ENCODE measurements around the gene PON3.

PON3 gene

DNA sequence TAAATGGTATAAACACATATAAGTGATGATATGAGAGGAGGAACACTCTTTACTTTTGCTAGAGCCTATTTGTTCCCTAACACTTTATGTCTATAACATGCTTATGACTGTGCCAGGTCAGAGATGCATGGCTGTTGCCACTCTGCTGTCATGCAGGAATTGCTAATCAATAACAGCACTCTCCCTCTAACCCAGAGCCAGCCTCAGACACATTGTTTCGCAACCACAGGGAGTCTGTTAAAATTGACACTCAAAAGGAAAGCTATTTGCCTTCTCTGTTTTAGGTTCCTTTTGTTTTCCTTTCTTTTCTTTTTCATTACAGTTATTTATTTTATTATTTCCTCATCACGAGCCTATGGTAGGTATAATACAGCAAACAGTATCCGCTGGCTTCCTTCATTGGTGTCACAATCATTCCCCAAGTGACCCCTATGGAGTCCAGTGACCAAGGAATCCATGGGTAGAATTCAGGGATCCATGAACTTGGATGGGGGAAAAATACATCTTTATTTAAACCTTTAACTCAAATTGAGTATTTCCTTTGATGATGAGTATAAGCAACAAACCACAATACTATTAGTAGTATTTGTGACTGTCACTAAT lies 31.8 kb upstream of the PON3 start:
- H3K4me1 Mint-ChIP-seq, result no peaks in the 10 kb centered on the region
- DNase-seq (no peak), ATAC-seq (no peak)
- no peaks in the 10 kb centered on the region for H3K27me3 Mint-ChIP-seq
- H3K27ac Mint-ChIP-seq, result no peak overlapping the region
- H3K36me3 Mint-ChIP-seq (ENCODE audit: low read depth), result peaks cover 2% of the 10 kb centered on the region
- no peak overlapping the region for H3K4me3 Mint-ChIP-seq
- H3K9me3 Mint-ChIP-seq, result no peaks in the 10 kb centered on the region

DNA sequence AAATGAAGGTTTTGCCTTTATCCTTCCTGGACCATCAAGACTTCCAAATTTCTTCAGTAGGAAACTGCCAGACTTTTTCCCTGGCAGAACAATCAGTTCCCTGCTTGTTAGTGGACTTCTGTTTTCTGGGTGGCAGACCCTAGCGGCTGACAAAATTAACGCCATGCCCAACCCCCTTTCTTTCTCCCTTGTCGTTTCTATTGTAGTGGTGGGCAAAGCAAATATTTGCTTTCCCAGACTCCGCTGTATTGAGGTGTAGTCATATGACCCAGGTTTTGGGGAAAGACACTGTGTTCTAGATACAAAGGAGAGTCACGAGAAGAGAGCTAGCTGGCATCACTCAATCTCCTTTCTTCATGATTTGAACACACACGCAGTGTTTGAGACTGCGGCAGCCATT lies 31.0 kb upstream of the PON3 start:
- Mint-ChIP-seq H3K27me3 (no peaks in the 10 kb centered on the region), H3K4me3 (no peak overlapping the region), H3K36me3 (ENCODE audit: low read depth) (peaks cover 2% of the 10 kb centered on the region), H3K9me3 (no peaks in the 10 kb centered on the region), H3K4me1 (no peaks in the 10 kb centered on the region), H3K27ac (no peak overlapping the region)
- DNase-seq (no peak), ATAC-seq (no peak)

DNA sequence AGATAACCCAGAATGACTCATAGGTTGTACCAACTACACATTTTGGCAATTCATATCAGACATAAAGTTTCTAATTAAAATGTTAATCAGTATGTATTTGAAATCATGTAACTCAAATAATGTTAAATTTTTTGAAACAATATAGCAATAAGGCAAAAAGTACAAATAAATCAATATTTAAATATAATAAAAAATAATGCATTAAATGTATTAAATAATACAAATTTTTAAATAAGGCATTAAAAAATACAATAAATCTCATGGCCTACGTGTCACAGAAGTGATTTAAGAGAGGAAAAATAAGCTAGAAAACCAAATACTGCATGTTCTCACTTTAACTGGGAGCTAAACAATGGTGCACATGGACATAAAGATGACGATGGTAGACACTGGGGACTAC lies 29.5 kb upstream of the PON3 start:
- Mint-ChIP-seq H3K4me3 (no peak overlapping the region), H3K4me1 (peaks cover 4% of the 10 kb centered on the region), H3K27ac (no peak overlapping the region), H3K27me3 (no peaks in the 10 kb centered on the region), H3K36me3 (ENCODE audit: low read depth) (peaks cover 2% of the 10 kb centered on the region), H3K9me3 (no peaks in the 10 kb centered on the region)
- no peak for DNase-seq
- no peak for ATAC-seq

DNA sequence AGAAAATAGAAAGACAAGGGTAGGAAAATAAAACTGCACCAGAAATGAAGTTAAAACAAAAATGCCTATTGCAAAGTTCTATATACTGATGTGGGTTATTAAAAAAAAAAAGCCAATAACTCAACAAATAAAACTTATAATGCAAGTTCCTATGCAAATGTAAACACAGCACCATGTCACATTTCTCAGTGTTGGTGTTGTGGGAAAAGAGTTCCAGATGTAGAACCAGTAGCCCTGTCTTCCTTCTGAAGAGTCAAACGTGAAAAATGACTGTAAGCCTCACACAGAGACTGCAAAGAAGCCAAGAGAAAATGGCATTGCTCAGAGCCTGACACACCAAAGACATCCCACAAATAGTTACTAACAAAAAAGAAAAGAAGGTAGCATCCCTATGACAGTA lies 28.5 kb upstream of the PON3 start:
- no peak for ATAC-seq

DNA sequence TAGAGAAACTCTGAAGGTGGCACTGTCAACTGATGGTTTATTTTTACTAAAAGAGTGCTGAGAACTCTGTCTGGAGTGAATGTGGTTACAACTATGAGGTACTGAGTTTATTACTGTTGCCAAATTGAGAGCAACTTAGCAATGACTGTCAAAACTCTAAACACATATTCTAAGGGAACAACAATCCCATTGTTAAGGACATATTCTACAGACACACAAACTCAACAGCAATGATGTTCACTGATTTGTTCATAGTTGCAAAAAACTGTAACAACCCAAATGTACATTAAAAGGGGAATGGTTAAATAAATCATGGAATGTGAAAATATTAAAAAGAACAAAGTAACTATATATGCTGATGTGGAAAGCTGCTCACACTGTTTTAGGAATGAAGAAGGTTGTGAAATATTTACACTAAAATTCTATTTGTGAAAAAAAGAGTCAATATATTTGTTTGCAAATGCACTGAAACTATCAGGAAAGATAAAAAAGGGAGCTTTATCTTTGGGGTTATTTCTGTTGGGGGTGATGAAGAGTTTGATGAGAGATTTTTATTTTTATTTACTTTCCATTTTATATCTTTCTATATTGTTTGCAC lies 25.8 kb upstream of the PON3 start:
- ATAC-seq (no peak), DNase-seq (no peak)
- Mint-ChIP-seq H3K27me3 (no peaks in the 10 kb centered on the region), H3K4me3 (no peak overlapping the region), H3K27ac (no peak overlapping the region), H3K4me1 (peaks cover 4% of the 10 kb centered on the region), H3K36me3 (ENCODE audit: low read depth) (peaks cover 5% of the 10 kb centered on the region), H3K9me3 (no peaks in the 10 kb centered on the region)

More for the DNA sequence above, 28.5 kb upstream of the PON3 start:
- H3K36me3 Mint-ChIP-seq (ENCODE audit: low read depth), result peaks cover 2% of the 10 kb centered on the region
- H3K4me1 Mint-ChIP-seq, result peaks cover 4% of the 10 kb centered on the region
- no peaks in the 10 kb centered on the region for H3K9me3 Mint-ChIP-seq
- no peaks in the 10 kb centered on the region for H3K27me3 Mint-ChIP-seq
- DNase-seq, result no peak
- no peak overlapping the region for H3K4me3 Mint-ChIP-seq
- no peak overlapping the region for H3K27ac Mint-ChIP-seq

DNA sequence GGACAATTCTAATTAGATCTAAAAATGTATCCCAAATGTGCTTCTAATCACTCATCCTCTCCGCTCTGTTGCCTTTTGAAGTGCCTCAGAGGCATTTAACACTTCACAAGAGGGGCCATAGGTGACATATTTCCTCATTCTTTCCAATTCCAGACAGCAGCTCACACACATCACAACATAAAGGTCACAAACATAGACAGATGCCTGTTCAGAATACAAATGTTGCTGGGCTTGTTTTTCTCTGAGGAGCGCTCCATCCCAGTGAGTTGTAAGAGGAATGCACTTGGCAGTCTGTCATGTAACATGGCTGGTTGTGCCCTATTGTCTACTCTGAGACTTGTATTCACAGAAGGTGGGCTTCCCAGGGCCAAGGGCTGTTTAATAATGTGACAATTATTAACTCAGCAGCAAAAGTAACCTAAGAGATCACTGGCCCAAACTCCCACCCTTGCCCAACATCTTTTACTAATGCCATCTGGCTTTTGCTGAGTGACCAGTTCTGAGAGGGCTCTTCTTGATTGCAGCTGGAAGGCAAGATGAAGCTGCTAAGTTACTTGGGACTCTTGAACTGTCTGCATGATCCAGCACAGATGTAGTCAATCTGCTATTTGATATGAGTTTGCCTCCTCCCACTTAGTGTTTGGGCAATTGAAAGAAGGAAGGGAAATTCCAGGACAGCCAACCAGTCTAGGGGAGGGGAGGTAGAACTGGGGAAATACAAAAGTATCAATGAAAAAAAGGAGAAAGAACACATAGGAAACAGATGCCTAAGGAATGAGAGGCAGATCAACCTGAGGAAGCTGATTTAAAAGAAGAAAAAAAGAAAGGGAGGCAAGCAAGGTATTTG lies 25.0 kb upstream of the PON3 start:
- peak; percentile 82 for ATAC-seq
- Mint-ChIP-seq H3K36me3 (ENCODE audit: low read depth) (peaks cover 5% of the 10 kb centered on the region), H3K4me3 (no peak overlapping the region), H3K27ac (no peak overlapping the region), H3K9me3 (no peaks in the 10 kb centered on the region), H3K4me1 (peaks cover 4% of the 10 kb centered on the region), H3K27me3 (no peaks in the 10 kb centered on the region)
- DNase-seq, result no peak

DNA sequence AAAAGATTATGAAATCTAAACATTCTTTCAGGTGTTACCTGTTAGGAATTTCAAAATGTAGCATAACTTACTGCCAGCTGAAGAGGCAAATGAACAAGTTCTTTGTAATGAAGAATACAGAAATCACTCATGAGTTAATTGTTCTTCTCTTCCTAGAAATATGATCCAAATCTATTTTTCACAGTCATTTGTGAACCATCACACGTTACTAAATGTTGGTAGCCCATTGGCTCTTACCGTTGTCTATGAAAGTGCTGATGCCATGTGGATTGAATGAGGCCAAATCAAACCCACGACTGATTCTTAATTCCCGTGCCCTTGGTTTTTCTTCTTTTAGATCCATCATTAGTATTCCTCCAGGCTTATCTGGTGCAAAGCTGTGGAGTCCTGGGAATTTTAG lies 15.9 kb upstream of the PON3 start:
- Mint-ChIP-seq H3K27me3 (no peaks in the 10 kb centered on the region), H3K27ac (peak overlapping the region; percentile 82), H3K4me1 (peaks cover 12% of the 10 kb centered on the region), H3K9me3 (no peaks in the 10 kb centered on the region), H3K36me3 (ENCODE audit: low read depth) (peaks cover 4% of the 10 kb centered on the region), H3K4me3 (no peak overlapping the region)
- DNase-seq, result no peak
- no peak for ATAC-seq

DNA sequence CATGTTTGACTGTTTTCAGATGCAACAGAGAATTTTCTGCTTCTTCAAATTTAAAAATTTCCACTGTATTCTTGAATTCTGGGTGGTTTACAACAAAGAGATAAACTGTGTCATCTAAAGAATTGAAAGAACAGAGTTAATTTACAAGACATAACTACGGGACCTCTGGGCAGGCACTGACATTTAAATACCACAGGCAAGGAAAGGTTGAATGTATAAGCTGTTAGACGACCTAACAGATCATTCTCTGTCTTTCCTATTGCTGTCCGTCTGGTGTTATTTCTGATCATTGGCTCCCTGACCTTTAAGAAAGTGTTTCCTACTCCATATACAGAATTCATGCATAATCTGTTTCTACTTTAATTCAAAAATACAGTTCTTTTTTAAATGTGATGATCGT lies 15.5 kb upstream of the PON3 start:
- no peak for DNase-seq
- Mint-ChIP-seq H3K27ac (peak overlapping the region; percentile 82), H3K27me3 (no peaks in the 10 kb centered on the region), H3K4me3 (no peak overlapping the region), H3K36me3 (ENCODE audit: low read depth) (peaks cover 4% of the 10 kb centered on the region), H3K9me3 (no peaks in the 10 kb centered on the region), H3K4me1 (peaks cover 12% of the 10 kb centered on the region)
- ATAC-seq, result peak; percentile 50

DNA sequence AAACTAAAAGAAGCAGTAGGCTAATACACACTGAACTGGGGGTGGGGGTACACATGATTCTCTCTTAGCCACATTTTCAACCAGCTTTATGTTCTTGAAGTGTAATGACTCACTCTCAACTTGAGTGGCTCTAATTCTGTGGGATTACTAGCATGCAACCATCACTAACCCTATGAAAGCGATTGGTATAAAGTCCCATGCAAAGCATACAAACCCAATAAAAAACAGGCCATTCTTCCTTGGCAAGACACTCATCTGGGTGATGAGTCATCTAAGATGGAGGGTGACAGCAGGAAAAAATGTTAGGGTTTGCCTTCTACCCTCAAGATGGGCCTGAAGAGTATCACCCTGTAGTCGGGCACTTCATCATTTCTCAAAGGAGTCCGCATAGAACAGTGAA lies 14.9 kb upstream of the PON3 start:
- H3K27ac Mint-ChIP-seq, result peak overlapping the region; percentile 82

DNA sequence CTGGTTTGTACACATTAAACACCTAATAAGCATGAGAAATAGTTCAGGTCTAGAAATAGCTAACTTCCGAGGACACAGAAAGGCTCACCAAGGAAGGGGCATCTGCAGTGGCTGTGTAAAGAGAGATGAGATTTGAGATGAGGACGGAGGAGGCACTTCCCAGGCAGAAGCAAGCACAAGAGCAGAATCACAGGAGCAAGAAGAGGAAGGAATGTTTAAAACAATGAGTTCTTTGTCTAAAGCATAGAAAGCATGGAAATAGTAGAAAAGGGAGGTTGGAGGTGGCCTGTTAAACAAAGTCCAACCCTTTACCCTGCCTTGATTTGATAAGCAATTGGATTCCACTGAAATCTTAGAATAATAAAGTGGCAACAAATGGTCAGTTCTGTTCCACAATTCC lies 11.6 kb upstream of the PON3 start:
- Mint-ChIP-seq H3K27ac (no peak overlapping the region), H3K4me1 (peaks cover 12% of the 10 kb centered on the region)
- DNase-seq, result no peak

More for the DNA sequence above, 14.9 kb upstream of the PON3 start:
- Mint-ChIP-seq H3K27me3 (no peaks in the 10 kb centered on the region), H3K4me1 (peaks cover 12% of the 10 kb centered on the region), H3K4me3 (no peak overlapping the region), H3K36me3 (ENCODE audit: low read depth) (peaks cover 3% of the 10 kb centered on the region), H3K9me3 (no peaks in the 10 kb centered on the region)
- no peak for DNase-seq
- peak; percentile 84 for ATAC-seq

DNA sequence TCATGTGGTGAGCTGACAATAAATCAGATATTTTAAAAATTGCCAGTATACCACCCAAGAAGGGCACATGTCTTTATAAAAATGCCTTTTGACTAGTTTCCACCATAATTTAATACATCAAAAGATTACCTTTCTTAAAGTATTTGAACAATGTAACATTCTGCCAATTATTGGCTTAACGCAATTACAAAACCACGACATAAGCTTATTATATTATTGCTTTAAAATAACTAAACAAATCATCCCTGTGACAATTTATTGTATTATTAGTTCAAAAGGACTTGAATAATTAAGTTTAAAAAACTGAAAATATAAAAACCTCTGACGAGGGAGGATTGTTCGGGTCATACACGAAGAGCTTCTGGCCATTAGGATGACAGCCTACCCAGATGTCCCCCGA lies 9.6 kb upstream of the PON3 start:
- ATAC-seq (no peak), DNase-seq (no peak)
- Mint-ChIP-seq H3K36me3 (ENCODE audit: low read depth) (no peaks in the 10 kb centered on the region), H3K27me3 (no peaks in the 10 kb centered on the region), H3K27ac (no peak overlapping the region), H3K4me3 (no peak overlapping the region), H3K9me3 (no peaks in the 10 kb centered on the region), H3K4me1 (no peaks in the 10 kb centered on the region)

More for the DNA sequence above, 11.6 kb upstream of the PON3 start:
- Mint-ChIP-seq H3K36me3 (ENCODE audit: low read depth) (no peaks in the 10 kb centered on the region), H3K9me3 (no peaks in the 10 kb centered on the region), H3K4me3 (no peak overlapping the region), H3K27me3 (no peaks in the 10 kb centered on the region)
- ATAC-seq, result no peak

DNA sequence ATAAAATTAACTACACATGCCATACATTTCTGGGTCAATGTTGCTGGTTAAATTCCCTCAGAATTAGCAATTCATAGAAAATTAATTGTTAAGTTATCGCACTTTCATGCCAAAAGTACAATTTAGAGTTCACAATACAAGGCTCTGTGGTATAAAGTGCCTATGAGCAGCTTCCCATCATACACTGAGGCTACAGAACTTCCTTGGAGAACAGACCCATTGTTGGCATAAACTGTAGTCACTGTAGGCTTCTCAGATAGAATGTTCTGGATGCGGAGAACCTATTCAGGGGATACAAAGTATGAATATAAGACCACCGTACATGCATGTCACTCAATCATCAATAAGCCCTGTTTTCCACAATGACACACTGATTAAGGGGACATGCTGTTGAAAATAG lies 9.0 kb upstream of the PON3 start:
- Mint-ChIP-seq H3K27me3 (peaks cover 2% of the 10 kb centered on the region), H3K27ac (no peak overlapping the region), H3K4me1 (no peaks in the 10 kb centered on the region), H3K4me3 (no peak overlapping the region), H3K9me3 (no peaks in the 10 kb centered on the region), H3K36me3 (ENCODE audit: low read depth) (no peaks in the 10 kb centered on the region)
- DNase-seq (no peak), ATAC-seq (no peak)

DNA sequence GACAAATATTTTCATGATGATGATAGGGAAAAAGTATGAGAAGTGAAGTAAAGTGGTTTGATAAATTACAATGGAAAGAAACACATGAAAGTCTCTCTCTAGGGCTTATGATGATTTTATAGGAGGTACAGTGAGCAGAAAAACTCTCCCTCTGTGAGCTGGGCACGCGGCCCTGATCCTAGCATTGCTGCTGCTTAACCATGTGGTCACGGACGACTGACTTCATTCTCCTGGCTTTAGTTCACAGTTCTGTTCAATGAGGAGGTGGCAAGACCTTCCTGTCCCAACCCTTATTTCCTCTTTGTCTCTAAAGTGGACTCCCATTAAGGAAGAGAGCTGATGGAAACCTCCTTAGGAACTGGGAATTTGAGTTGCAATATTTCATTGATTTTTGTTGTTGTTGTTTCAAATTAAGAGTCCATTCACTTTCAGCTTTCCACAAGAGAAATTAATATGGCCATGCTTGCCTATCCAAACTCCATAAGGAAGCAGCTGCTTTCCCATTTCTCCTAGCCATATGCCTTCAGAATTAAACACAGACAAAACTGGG lies 8.2 kb upstream of the PON3 start:
- no peak overlapping the region for H3K4me3 Mint-ChIP-seq
- H3K4me1 Mint-ChIP-seq, result no peaks in the 10 kb centered on the region
- H3K27me3 Mint-ChIP-seq, result peaks cover 2% of the 10 kb centered on the region
- no peaks in the 10 kb centered on the region for H3K36me3 Mint-ChIP-seq (ENCODE audit: low read depth)
- ATAC-seq, result no peak
- H3K27ac Mint-ChIP-seq, result no peak overlapping the region
- DNase-seq, result no peak
- H3K9me3 Mint-ChIP-seq, result no peaks in the 10 kb centered on the region

DNA sequence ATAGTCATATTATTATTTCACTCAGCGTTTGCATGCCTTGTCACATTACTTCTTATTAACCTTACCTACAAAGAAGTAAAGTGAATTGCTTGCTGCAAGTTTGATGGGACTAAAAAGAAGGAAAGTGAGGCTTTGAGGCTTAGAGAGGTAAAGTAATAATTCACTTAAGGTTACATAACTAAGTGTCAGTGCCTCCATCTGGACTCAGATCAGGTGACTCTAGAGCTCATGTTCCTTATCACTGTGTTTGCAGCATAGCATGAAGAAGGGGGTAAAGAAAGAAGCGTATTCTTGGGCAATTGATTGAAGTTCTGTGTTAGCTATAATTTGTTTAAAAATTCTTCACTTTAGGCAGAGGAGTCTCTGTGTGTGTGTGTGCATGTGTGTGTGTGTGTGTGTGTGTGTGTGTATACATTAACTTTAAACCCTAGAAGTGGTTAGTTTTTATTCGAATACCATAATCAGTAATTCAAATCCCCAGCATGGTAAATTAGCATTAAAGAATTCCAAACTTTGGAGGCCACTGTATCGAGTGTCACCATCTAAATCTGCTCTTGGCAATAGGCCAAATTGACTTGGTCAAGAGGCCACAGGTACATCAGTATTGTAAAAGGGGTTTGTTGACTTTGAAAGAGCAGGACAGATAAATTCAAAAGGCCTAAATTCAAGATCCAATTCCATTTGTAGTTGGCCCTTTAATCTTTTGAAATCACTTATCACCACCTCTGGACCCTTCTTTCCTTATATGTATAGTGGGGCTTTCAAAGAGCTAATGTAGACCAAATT lies 2.2 kb upstream of the PON3 start:
- no peak overlapping the region for H3K27ac Mint-ChIP-seq
- peaks cover 30% of the 10 kb centered on the region for H3K27me3 Mint-ChIP-seq
- no peak overlapping the region for H3K4me3 Mint-ChIP-seq
- no peak for ATAC-seq
- no peaks in the 10 kb centered on the region for H3K9me3 Mint-ChIP-seq
- peaks cover 4% of the 10 kb centered on the region for H3K4me1 Mint-ChIP-seq
- H3K36me3 Mint-ChIP-seq (ENCODE audit: low read depth), result no peaks in the 10 kb centered on the region
- DNase-seq, result no peak
